K562 (cell line): Measurements from ENCODE around the gene LGI4. TPM values are rescaled to one million over a fixed set of nuclear protein-coding genes. Genes with fewer than 3 reads are reported as not detected.

Experiments
- ESRRB ChIP-seq: fragments of 250-450 bp; sonication (Bioruptor Pico); IDR thresholded peaks from 2 replicates; pipeline ENCODE4 v1.5.0; 2020; ENCODE audit warnings: mild to moderate bottlenecking, moderate library complexity, borderline replicate concordance
- GABPB2 ChIP-seq: fragments of 250-450 bp; sonication (Bioruptor Pico); conservative IDR thresholded peaks from 2 replicates; pipeline ENCODE4 v1.5.1; 2021; ENCODE audit warnings: mild to moderate bottlenecking
- GTF2E2 ChIP-seq: fragments of 200-800 bp; sonication (Bioruptor generic); IDR thresholded peaks from 2 replicates; pipeline ENCODE4 v1.6.1; 2016; ENCODE audit warnings: missing genetic modification characterization, missing compliant biosample characterization
- HDAC6 ChIP-seq: IDR thresholded peaks from 2 replicates; pipeline ENCODE4 v1.6.1; 2012; ENCODE audit warnings: low read depth, mild to moderate bottlenecking, control low read depth, inconsistent platforms, low read length, moderate library complexity
- HEY1 ChIP-seq: fragments of 250-450 bp; sonication (Bioruptor Pico); IDR thresholded peaks from 2 replicates; pipeline ENCODE4 v1.5.0; 2020; ENCODE audit warnings: mild to moderate bottlenecking, moderate library complexity, borderline replicate concordance
- HLTF ChIP-seq: fragments of 450-650 bp; IDR thresholded peaks from 2 replicates; pipeline ENCODE4 v1.6.1; 2016
- HNRNPUL1 ChIP-seq: fragments of 200-400 bp; formaldehyde crosslinking; IDR thresholded peaks from 2 replicates; pipeline ENCODE4 v1.6.1; 2017; ENCODE audit warnings: low read length
- ID3 ChIP-seq, 2 experiments: fragments of 250-450 bp in 1 of 2; fragments of 450-650 bp in 1 of 2; sonication (Bioruptor Pico) in 1 of 2; IDR thresholded peaks; 2 replicates each; pipeline versions ENCODE4 v1.6.1 to v1.8.0; 2016 to 2021; ENCODE audit warnings: mild to moderate bottlenecking in 2 of 2, moderate library complexity in 2 of 2, missing compliant biosample characterization in 1 of 2, missing genetic modification characterization in 1 of 2
- LARP7 ChIP-seq: fragments of 450-650 bp; IDR thresholded peaks from 2 replicates; pipeline ENCODE4 v1.6.1; 2016
- NR4A1 ChIP-seq, 2 experiments: fragments of 250-450 bp in 1 of 2; fragments of 450-650 bp in 1 of 2; sonication (Bioruptor Pico) in 1 of 2; IDR thresholded peaks; 2 replicates each; pipeline versions ENCODE4 v1.4.0 to v1.6.1; 2016 to 2020; ENCODE audit warnings: mild to moderate bottlenecking in 2 of 2, missing compliant biosample characterization in 1 of 2, missing genetic modification characterization in 1 of 2, moderate library complexity in 1 of 2
- PHB ChIP-seq: fragments of 250-450 bp; sonication (Bioruptor Pico); IDR thresholded peaks from 2 replicates; pipeline ENCODE4 v1.5.0; 2021
- PHF21A ChIP-seq: fragments of 450-650 bp; IDR thresholded peaks from 2 replicates; pipeline ENCODE4 v1.6.1; 2017; ENCODE audit warnings: low read depth, borderline replicate concordance
- POLR2AphosphoS5 ChIP-seq: IDR thresholded peaks from 2 replicates; pipeline ENCODE4 v1.6.1; 2011; ENCODE audit warnings: mild to moderate bottlenecking, low read depth, low read length, moderate library complexity; ENCODE audit not compliant: control insufficient read depth, insufficient read depth
- PTTG1 ChIP-seq: fragments of 450-650 bp; IDR thresholded peaks from 2 replicates; pipeline ENCODE4 v1.6.1; 2016; ENCODE audit warnings: low read depth, mild to moderate bottlenecking, missing genetic modification characterization, missing compliant biosample characterization
- SIN3A ChIP-seq, 2 experiments: fragments of 150-350 bp in 1 of 2; IDR thresholded peaks; 2 replicates each; pipeline ENCODE4 v1.6.1; 2011 to 2016; ENCODE audit warnings: borderline replicate concordance in 2 of 2, low read depth in 2 of 2, low read length in 2 of 2, mild to moderate bottlenecking in 2 of 2, moderate library complexity in 2 of 2; ENCODE audit not compliant: control insufficient read depth in 1 of 2
- SMAD1 ChIP-seq: fragments of 150-350 bp; IDR thresholded peaks from 2 replicates; pipeline ENCODE4 v1.6.1; 2014; ENCODE audit warnings: low read length, low read depth; ENCODE audit not compliant: partially characterized antibody
- SRSF3 ChIP-seq: fragments of 200-400 bp; formaldehyde crosslinking; IDR thresholded peaks from 2 replicates; pipeline ENCODE4 v1.6.1; 2016; ENCODE audit warnings: mild to moderate bottlenecking, low read length, moderate library complexity; ENCODE audit not compliant: insufficient read depth
- ZNF274 ChIP-seq: IDR thresholded peaks from 2 replicates; pipeline ENCODE4 v1.6.1; 2011; ENCODE audit warnings: low read depth, mild to moderate bottlenecking, low read length, moderate library complexity, borderline replicate concordance
- ZNF324 ChIP-seq: fragments of 250-450 bp; sonication (Bioruptor Pico); IDR thresholded peaks from 2 replicates; pipeline ENCODE4 v1.4.0; 2020; ENCODE audit warnings: mild to moderate bottlenecking
- ZNF444 ChIP-seq: fragments of 250-450 bp; sonication (Bioruptor Pico); IDR thresholded peaks from 2 replicates; pipeline ENCODE4 v1.4.0; 2020; ENCODE audit warnings: mild to moderate bottlenecking, moderate library complexity
- ZNF561 ChIP-seq: fragments of 450-650 bp; formaldehyde crosslinking; conservative IDR thresholded peaks from 2 replicates; pipeline ENCODE4 v1.4.0; 2020; ENCODE audit warnings: mild to moderate bottlenecking, moderate library complexity
- ZNF77 ChIP-seq: fragments of 250-450 bp; sonication (Bioruptor Pico); IDR thresholded peaks from 2 replicates; pipeline ENCODE4 v1.5.0; 2020
- polyA plus RNA-seq, 8 experiments: library from polyadenylated mRNA; depleted of rRNA in 4 of 8; stranded (reverse) in 5 of 8; unstranded in 3 of 8; fragments of >200 nt; fragmentation: Nextera tagmentation in 2 of 8; fragmentation: Illumina TruSeq in 1 of 8; extraction: Ambion mirVana in 2 of 8; extraction: Trizol in 1 of 8; gene quantifications; 2 replicates each; pipeline versions ENCODE4 v1.2.1 to v1.2.3, GENCODE V29; 2011 to 2014; ENCODE audit warnings: inconsistent platforms in 1 of 8, missing spikeins in 1 of 8
- total RNA-seq, 7 experiments: library from RNA; depleted of rRNA in 6 of 7; stranded (reverse); fragments of >200 nt in 6 of 7; fragmentation: Illumina TruSeq in 2 of 7; extraction: Trizol in 2 of 7; gene quantifications; 2 replicates each; pipeline versions ENCODE4 v1.2.1 to v1.2.3, GENCODE V29; 2011 to 2021; ENCODE audit warnings: low replicate concordance in 1 of 7
- TF ChIP-seq, protein P1 (sequence below): sonication (generic); formaldehyde crosslinking; IDR thresholded peaks from 2 replicates; pipeline ENCODE4 v1.8.1; 2022; ENCODE audit warnings: missing genetic modification reagents
- TF ChIP-seq, protein P2 (sequence below): fragments of 250-450 bp; sonication (Bioruptor Pico); IDR thresholded peaks from 2 replicates; pipeline ENCODE4 v1.9.0; 2021; ENCODE audit warnings: mild to moderate bottlenecking
- TF ChIP-seq, protein P3 (sequence below): IDR thresholded peaks from 2 replicates; pipeline ENCODE4 v1.6.1; 2012; ENCODE audit warnings: low read depth, low read length, improper control_type of control experiment, borderline replicate concordance

The LGI4 gene
- total and polyA plus RNA-seq, 9 of the 15 experiments (the other 6 are each of a cell fraction or from before 2014, with no cell fraction given) = 0.14 to 0.30 (median 0.24) TPM; not detected in 4

DNA sequence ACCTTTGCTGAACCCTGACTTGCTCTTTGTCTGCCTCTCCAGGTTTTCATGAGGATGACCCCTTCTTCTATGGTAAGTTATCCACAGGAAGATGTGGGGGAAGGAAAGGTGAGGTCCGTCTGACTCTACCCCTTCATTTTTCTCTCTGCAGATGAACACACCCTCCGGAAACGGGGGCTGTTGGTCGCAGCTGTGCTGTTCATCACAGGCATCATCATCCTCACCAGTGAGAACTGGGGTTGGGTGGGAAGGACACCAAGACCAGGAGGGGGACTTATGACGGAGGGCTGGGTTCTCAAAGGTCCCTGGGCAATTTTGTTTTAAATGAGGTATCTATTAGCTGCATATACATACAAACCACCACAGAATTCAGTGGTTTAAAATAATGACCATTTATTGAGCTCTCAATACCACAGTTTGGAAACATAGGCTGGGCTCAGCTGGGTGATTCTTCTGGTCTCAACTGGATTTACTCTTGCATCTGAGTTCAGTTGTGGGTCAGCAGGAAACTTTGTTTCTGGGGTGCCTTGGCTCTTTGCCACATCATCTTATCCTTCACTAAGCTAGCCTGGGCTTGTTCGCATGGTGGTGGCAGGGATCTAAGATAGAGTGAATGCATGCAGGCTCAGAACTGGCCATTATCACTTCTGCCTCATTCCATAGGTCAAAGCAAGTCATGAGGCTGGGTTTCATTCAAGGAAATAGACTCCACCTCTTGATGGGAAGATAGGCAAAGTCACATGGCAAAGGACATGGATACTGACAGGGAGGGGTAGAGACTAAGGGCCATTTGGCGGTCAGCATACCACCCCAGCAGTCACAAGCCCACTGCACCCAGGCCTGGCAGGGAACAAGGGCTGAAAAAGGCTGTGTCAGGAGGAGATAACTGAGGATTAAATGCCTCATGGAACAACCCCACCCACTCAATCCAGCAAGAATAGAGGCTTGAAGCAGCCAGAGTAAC is 31.5 kb upstream of the LGI4 start (continued):
- TF ChIP-seq PHF21A = no peak
- no peak for TF ChIP-seq ZNF77 (CRISPR knock-in tag)
- TF ChIP-seq, protein P1, sequence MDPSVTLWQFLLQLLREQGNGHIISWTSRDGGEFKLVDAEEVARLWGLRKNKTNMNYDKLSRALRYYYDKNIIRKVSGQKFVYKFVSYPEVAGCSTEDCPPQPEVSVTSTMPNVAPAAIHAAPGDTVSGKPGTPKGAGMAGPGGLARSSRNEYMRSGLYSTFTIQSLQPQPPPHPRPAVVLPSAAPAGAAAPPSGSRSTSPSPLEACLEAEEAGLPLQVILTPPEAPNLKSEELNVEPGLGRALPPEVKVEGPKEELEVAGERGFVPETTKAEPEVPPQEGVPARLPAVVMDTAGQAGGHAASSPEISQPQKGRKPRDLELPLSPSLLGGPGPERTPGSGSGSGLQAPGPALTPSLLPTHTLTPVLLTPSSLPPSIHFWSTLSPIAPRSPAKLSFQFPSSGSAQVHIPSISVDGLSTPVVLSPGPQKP (CRISPR knock-in tag) = no peak
- TF ChIP-seq ID3 (CRISPR knock-in tag; IDR thresholded peaks at IDR 0.05) = no peak
- peak; percentile 58; the same call in 1 of the 2 replicates for TF ChIP-seq ID3 (tag; IDR thresholded peaks at IDR 0.05)
- no peak for TF ChIP-seq HNRNPUL1
- TF ChIP-seq POLR2AphosphoS5 = peak; percentile 72
- no peak for TF ChIP-seq ZNF324
- TF ChIP-seq GABPB2 (CRISPR knock-in tag) = no peak
- TF ChIP-seq HLTF = no peak
- TF ChIP-seq HEY1 (CRISPR knock-in tag) = no peak
- TF ChIP-seq HDAC6 = no peak
- TF ChIP-seq ESRRB (CRISPR knock-in tag) = no peak
- TF ChIP-seq, protein P2, sequence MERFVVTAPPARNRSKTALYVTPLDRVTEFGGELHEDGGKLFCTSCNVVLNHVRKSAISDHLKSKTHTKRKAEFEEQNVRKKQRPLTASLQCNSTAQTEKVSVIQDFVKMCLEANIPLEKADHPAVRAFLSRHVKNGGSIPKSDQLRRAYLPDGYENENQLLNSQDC (CRISPR knock-in tag) = no peak
- TF ChIP-seq PHB (CRISPR knock-in tag) = no peak
- TF ChIP-seq GTF2E2 (tag) = no peak
- no peak for TF ChIP-seq SIN3A (IDR thresholded peaks at IDR 0.05; ENCODE audit: borderline replicate concordance in 2 of 2, control insufficient read depth in 1 of 2, low read depth in 2 of 2, low read length in 2 of 2)
- TF ChIP-seq PTTG1 = no peak
- TF ChIP-seq ZNF561 (CRISPR knock-in tag) = no peak
- no peak for TF ChIP-seq ZNF444 (CRISPR knock-in tag)
- TF ChIP-seq, protein P3, sequence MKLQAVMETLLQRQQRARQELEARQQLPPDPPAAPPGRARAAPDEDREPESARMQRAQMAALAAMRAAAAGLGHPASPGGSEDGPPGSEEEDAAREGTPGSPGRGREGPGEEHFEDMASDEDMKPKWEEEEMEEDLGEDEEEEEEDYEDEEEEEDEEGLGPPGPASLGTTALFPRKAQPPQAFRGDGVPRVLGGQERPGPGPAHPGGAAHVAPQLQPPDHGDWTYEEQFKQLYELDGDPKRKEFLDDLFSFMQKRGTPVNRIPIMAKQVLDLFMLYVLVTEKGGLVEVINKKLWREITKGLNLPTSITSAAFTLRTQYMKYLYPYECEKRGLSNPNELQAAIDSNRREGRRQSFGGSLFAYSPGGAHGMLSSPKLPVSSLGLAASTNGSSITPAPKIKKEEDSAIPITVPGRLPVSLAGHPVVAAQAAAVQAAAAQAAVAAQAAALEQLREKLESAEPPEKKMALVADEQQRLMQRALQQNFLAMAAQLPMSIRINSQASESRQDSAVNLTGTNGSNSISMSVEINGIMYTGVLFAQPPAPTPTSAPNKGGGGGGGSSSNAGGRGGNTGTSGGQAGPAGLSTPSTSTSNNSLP = no peak
- no peak for TF ChIP-seq SRSF3
- TF ChIP-seq LARP7 = no peak
- TF ChIP-seq NR4A1 (CRISPR knock-in tag; IDR thresholded peaks at IDR 0.05) = no peak
- TF ChIP-seq NR4A1 (tag; IDR thresholded peaks at IDR 0.05) = no peak
- TF ChIP-seq SMAD1 = no peak
- TF ChIP-seq ZNF274 = no peak
